H1 (cell line): ENCODE measurements around the gene STXBP6. TPM values are rescaled to one million over a fixed set of nuclear protein-coding genes. Genes with fewer than 3 reads are reported as not detected.

ENCODE experiments used
- CHD7 ChIP-seq: fragments of 300-600 bp; sonication (generic); IDR thresholded peaks from 2 replicates; pipeline ENCODE4 v1.7.1; 2012; ENCODE audit warnings: low read length, moderate library complexity, mild to moderate bottlenecking, inconsistent platforms; ENCODE audit not compliant: insufficient replicate concordance
- HDAC2 ChIP-seq, 2 experiments: fragments of 300-600 bp in 1 of 2; sonication (generic) in 1 of 2; IDR thresholded peaks; 2 replicates each; pipeline ENCODE4 v1.6.1; 2011 to 2012; ENCODE audit warnings: low read depth in 2 of 2, low read length in 2 of 2, mild to moderate bottlenecking in 2 of 2, moderate library complexity in 2 of 2, borderline replicate concordance in 1 of 2, inconsistent platforms in 1 of 2
- JUND ChIP-seq: IDR thresholded peaks from 2 replicates; pipeline ENCODE4 v1.6.1; 2011; ENCODE audit warnings: mild to moderate bottlenecking, improper control_type of control experiment, low read length
- MAFK ChIP-seq: IDR thresholded peaks from 2 replicates; pipeline ENCODE4 v1.6.1; 2012; ENCODE audit warnings: low read depth, mild to moderate bottlenecking, improper control_type of control experiment, low read length
- POLR2AphosphoS5 ChIP-seq: IDR thresholded peaks from 2 replicates; pipeline ENCODE4 v1.6.1; 2011; ENCODE audit warnings: low read depth, low read length
- POU5F1 ChIP-seq: IDR thresholded peaks from 2 replicates; pipeline ENCODE4 v1.6.1; 2011; ENCODE audit warnings: low read depth, mild to moderate bottlenecking, low read length, moderate library complexity
- SRF ChIP-seq: IDR thresholded peaks from 2 replicates; pipeline ENCODE4 v1.6.1; 2011; ENCODE audit warnings: mild to moderate bottlenecking, low read depth, low read length, moderate library complexity
- SUZ12 ChIP-seq: fragments of 200-600 bp; sonication (generic); IDR thresholded peaks from 2 replicates; pipeline ENCODE4 v1.6.1; 2012; ENCODE audit warnings: mild to moderate bottlenecking, inconsistent platforms, low read length, moderate library complexity, mixed read lengths
- polyA plus RNA-seq, 7 experiments: library from polyadenylated mRNA; depleted of rRNA in 3 of 7; stranded (reverse) in 5 of 7; unstranded in 2 of 7; fragments of >200 nt in 5 of 7; fragments of 200-250 nt in 2 of 7; gene quantifications; 1 replicate in 5 of 7; 2 replicates in 1 of 7; 4 replicates in 1 of 7; pipeline versions ENCODE4 v1.2.1 to v1.2.3, GENCODE V29; 2011 to 2013; ENCODE audit warnings: missing spikeins in 2 of 7, mixed read lengths in 2 of 7
- total RNA-seq: library from RNA; stranded (reverse); fragmentation: NEBNext Ultra II Directional; extraction: Animal tissue kit (Norgen Biotek cat#: 25700); gene quantifications from 2 replicates; pipeline ENCODE4 v1.2.1, GENCODE V29; 2021
- TF ChIP-seq, protein P1 (sequence below): IDR thresholded peaks from 2 replicates; pipeline ENCODE4 v1.6.1; 2011; ENCODE audit warnings: low read depth, mild to moderate bottlenecking, low read length; ENCODE audit not compliant: insufficient read depth

Gene STXBP6
- total and polyA plus RNA-seq, 2 of the 8 experiments (the other 6 are each of a cell fraction or from before 2014, with no cell fraction given): 9.4 to 18.1 TPM

DNA sequence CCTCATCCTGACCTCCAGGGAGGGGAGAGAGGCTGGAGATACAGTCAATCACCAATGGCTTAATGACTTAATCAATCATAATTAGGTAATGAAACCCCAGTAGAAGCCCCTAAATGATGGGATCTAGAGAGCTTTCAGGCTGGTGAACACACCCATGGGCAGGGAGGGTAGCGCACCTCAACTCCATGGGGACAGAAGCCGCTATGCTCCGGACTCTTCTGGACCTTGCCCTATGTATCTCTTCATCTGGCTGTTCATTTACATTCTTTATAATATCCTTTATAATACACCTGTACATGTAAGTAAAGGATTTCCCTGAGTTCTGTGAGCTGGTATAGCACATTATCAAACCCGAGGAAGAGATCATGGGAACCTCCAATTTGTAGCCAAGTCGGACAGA, 205.9 kb downstream of the STXBP6 start (continued):
- TF ChIP-seq CHD7 (no peak), MAFK (no peak), POU5F1 (no peak), JUND (no peak), HDAC2 (IDR thresholded peaks at IDR 0.05; ENCODE audit: borderline replicate concordance in 1 of 2, low read depth in 2 of 2, low read length in 2 of 2) (no peak), SRF (no peak), SUZ12 (no peak), POLR2AphosphoS5 (no peak)
- TF ChIP-seq, protein P1, sequence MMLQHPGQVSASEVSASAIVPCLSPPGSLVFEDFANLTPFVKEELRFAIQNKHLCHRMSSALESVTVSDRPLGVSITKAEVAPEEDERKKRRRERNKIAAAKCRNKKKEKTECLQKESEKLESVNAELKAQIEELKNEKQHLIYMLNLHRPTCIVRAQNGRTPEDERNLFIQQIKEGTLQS: no peak
